Sigmoid colon (tissue), 7 donors: ENCODE measurements around the gene CALML6. TPM values are rescaled to one million over a fixed set of nuclear protein-coding genes. Genes with fewer than 3 reads are reported as not detected.

ENCODE experiments used
- DNase-seq: peaks from one replicate; pipeline ENCODE4 v3.0.0-alpha.2; 2019
- H3K27ac ChIP-seq, 4 donors: fragments of 200-600 bp; sonication (generic); one replicate each; pipeline ENCODE4 v1.5.1; 2016 to 2019; ENCODE audit warnings: mild to moderate bottlenecking in 1 of 4
- H3K27me3 ChIP-seq, 3 donors: fragments of 200-600 bp; sonication (generic); one replicate each; pipeline ENCODE4 v1.5.1; 2019; ENCODE audit warnings: mild to moderate bottlenecking in 1 of 3
- H3K36me3 ChIP-seq, 4 donors: fragments of 200-600 bp; sonication (generic); one replicate each; pipeline ENCODE4 v1.5.1; 2016 to 2019
- H3K4me1 ChIP-seq, 4 donors: fragments of 200-600 bp; sonication (generic); one replicate each; pipeline ENCODE4 v1.5.1; 2017 to 2019
- H3K4me3 ChIP-seq, 4 donors: fragments of 200-600 bp; sonication (generic); one replicate each; pipeline ENCODE4 v1.5.1; 2017 to 2019; ENCODE audit warnings: mild to moderate bottlenecking in 2 of 4, moderate library complexity in 1 of 4
- H3K9me3 ChIP-seq, 4 donors: fragments of 200-600 bp in 3 of 4; sonication (generic) in 3 of 4; one replicate each; pipeline versions ENCODE4 v1.5.1 to v1.6.1; 2013 to 2019
- EP300 ChIP-seq, 4 donors: sonication (generic); formaldehyde crosslinking; IDR thresholded peaks; one replicate each; pipeline ENCODE4 v1.6.1; 2017; ENCODE audit warnings: antibody characterized with exemption in 4 of 4
- POLR2A ChIP-seq, 2 donors: fragments of 450-650 bp; IDR thresholded peaks; one replicate each; pipeline ENCODE4 v1.6.1; 2016; ENCODE audit warnings: antibody characterized with exemption in 2 of 2, mild to moderate bottlenecking in 2 of 2, moderate library complexity in 2 of 2
- POLR2AphosphoS5 ChIP-seq, 4 donors: sonication (generic); formaldehyde crosslinking; IDR thresholded peaks; one replicate each; pipeline ENCODE4 v1.6.1; 2017; ENCODE audit warnings: antibody characterized with exemption in 4 of 4
- WGBS, 2 donors: extraction: QIAGEN DNeasy Blood & Tissue Kit; methylation state at CpG; one replicate each; pipeline ENCODE4 v1.1.7; 2013; 5-methylcytosine and 5-hydroxymethylcytosine counted together
- intact Hi-C: fragments of 100-400 bp; cut with DNase I; formaldehyde crosslinking; loops from one replicate; pipeline ENCODE4 v1.15.1; 2023
- polyA plus RNA-seq, 3 donors: library from polyadenylated mRNA; stranded (reverse); fragments of 200-250 nt; gene quantifications; one replicate each; pipeline ENCODE4 v1.2.3, GENCODE V29; 2013
- total RNA-seq, 4 donors: library from RNA; depleted of rRNA; stranded (reverse); fragments of >200 nt; gene quantifications; one replicate each; pipeline ENCODE4 v1.1.0, GENCODE V29; 2016
- TF ChIP-seq, protein P1 (sequence below), 4 experiments: fragments of 450-650 bp in 3 of 4; fragments of 200-600 bp in 1 of 4; IDR thresholded peaks; one replicate each; pipeline ENCODE4 v1.5.1; 2016 to 2019; ENCODE audit warnings: antibody characterized with exemption in 4 of 4, mild to moderate bottlenecking in 3 of 4, moderate library complexity in 2 of 4
- donor health status: healthy with polysubstance abuse.
- donor health status: Bipolar disorder and iron deficiency.
- donor health status: healthy.

The CALML6 gene
- total and polyA plus RNA-seq, 7 donors: 0.36 TPM; not detected in 5

DNA sequence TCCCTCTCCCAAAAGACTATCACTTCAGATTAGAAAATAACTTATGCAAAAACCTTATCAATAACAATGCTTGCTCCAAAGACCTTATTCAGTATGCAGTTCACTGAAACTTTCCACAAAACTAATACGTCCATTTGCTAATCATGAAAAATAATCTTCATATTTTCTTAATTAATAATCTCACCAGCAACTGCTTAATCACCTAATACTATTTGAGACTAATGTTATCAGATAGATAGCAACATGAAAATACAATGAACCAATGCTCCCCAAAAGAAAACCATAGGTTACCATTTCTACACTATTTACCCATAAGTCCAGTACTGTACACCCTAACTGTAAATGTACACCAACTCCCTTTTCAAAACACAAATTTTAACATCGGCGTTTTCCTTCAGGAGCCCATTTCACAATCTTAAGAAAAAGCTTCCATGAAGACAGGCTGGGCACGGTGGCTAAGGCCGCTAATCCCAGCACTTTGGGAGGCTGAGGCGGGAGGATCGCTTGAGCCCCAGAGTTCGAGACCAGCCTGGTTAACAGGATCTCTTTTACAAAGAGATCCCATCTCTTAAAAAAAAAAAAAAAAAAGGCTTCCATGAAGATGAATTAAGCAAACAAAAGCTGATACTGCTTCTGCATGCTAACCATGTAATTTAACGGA lies 25.8 kb upstream of the CALML6 start:
- intact Hi-C loops: loop anchor here (2.0 kb wide), 1 partner anchor 42 kb away; no protein-coding TSS in a partner anchor
- Histone ChIP-seq H3K9me3 (no peaks in the 10 kb centered on the region), H3K27me3 (peaks cover 0 to 2% (median 0%) of the 10 kb centered on the region in 3 donors), H3K4me3 (peak overlapping the region; percentile 83 to 97 (median 95)), H3K36me3 (no peaks in the 10 kb centered on the region), H3K27ac (peak overlapping the region; percentile 90 to 100 (median 96)), H3K4me1 (peaks cover 0 to 62% (median 58%) of the 10 kb centered on the region in 4 donors)
- DNase-seq: no peak
- 19 to 35% methylated on average over 9 of the region's 9 CpGs for WGBS, 2 donors
- TF ChIP-seq POLR2AphosphoS5 (IDR thresholded peaks at IDR 0.05) (no peak), POLR2A (IDR thresholded peaks at IDR 0.05) (no peak), EP300 (IDR thresholded peaks at IDR 0.05) (no peak)
- TF ChIP-seq, protein P1, sequence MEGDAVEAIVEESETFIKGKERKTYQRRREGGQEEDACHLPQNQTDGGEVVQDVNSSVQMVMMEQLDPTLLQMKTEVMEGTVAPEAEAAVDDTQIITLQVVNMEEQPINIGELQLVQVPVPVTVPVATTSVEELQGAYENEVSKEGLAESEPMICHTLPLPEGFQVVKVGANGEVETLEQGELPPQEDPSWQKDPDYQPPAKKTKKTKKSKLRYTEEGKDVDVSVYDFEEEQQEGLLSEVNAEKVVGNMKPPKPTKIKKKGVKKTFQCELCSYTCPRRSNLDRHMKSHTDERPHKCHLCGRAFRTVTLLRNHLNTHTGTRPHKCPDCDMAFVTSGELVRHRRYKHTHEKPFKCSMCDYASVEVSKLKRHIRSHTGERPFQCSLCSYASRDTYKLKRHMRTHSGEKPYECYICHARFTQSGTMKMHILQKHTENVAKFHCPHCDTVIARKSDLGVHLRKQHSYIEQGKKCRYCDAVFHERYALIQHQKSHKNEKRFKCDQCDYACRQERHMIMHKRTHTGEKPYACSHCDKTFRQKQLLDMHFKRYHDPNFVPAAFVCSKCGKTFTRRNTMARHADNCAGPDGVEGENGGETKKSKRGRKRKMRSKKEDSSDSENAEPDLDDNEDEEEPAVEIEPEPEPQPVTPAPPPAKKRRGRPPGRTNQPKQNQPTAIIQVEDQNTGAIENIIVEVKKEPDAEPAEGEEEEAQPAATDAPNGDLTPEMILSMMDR (IDR thresholded peaks at IDR 0.05): no peak

DNA sequence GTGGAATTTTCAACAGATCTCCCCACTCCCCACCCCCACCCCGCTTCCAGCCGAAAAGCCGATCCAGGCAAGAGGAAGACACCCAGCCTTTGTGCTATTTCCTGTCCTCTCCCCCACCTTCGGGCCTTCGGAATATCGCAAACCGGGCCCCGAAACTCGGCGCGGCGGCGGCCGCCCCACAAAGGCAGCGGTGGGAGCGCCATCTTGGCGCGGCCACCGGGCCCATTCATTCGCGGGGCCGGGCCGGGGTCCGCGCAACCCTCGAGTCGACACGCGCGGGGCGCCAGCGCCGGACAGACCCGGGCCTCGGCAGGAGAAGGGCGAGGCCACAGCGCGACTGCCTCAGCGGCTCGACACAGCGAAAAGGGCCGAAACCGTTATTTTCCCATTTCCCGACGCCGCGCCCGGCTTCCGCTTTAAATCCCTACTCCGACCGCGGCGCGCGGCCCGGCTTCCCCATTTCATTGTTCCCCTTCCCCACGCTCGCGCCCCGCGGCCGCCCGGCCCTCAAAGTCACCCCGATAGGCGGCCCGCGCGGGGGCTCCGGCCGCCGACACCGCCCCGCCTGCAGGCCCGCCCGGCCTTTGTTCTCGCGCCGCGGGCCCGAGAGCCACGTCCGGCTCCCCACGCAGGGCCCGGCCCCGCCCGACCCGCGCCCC lies 25.1 kb upstream of the CALML6 start:
- TF ChIP-seq POLR2A (IDR thresholded peaks at IDR 0.05) (no peak), EP300 (IDR thresholded peaks at IDR 0.05) (no peak), POLR2AphosphoS5 (IDR thresholded peaks at IDR 0.05) (no peak)
- TF ChIP-seq, protein P1 (IDR thresholded peaks at IDR 0.05): no peak
- Histone ChIP-seq H3K4me1 (peaks cover 0 to 62% (median 58%) of the 10 kb centered on the region in 4 donors), H3K4me3 (peak overlapping the region; percentile 83 to 97 (median 95)), H3K9me3 (no peaks in the 10 kb centered on the region), H3K36me3 (no peaks in the 10 kb centered on the region), H3K27me3 (peaks cover 0 to 8% (median 6%) of the 10 kb centered on the region in 3 donors), H3K27ac (peak overlapping the region; percentile 90 to 100 (median 96))
- WGBS, 2 donors: 0 to 1% methylated on average over 88 of the region's 88 CpGs
- no peak for DNase-seq
- intact Hi-C loops: loop anchor here (2.0 kb wide), 3 partner anchors 19 to 111 kb away; partner anchors contain the start of gene NADK

DNA sequence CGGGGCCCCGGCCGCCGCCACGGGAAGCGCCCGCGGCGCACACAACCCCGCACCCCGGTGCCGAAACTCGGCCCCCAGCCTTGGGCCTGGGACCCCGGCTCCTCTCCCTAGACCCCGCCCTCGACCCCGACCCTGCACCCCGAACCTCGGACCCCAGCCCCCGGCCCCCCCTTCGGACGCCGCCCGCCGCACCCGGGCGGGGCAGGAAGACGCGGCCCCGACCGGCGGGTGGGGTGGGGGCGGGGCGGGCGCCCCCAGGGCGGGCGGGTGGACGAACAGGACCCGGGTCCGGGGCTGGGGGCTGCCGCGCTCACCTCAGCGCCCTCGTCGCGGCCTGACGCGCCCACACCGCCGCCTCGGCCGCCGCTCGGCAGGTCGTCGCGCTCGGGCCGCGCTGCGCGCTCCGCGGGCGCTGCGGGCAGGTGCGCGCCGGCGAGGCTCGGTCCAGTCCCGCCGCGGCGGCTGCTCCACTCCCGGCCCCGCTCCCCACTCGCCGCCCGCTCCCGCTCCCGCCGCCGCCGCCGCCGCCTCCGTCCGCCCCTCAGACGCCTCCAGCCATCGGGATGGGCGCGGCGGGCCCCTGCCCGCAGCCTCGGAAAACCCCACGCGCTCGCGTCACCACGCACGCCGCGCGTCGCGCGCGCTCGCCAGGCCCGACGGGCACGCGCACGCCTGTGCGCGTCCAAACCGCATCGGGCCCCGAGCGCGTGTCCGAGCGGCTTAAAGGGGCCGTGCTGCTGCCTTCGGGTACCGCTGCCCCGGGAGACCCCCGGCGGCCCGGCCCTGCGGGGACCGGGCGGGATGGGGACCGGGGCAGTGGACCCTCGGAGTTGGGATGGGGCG lies 24.3 kb upstream of the CALML6 start, which contains the start of gene GNB1:
Gene GNB1, minus strand, starts transcription at position 582 of the 843 bp plus-strand sequence. CDS start 65,634 bp downstream, outside the sequence.
- Histone ChIP-seq H3K36me3 (no peaks in the 10 kb centered on the region), H3K9me3 (no peaks in the 10 kb centered on the region), H3K4me1 (peaks cover 0 to 63% (median 59%) of the 10 kb centered on the region in 4 donors), H3K27ac (peak within 1 kb of the TSS; percentile 90 to 100 (median 96)), H3K27me3 (peaks cover 0 to 15% (median 13%) of the 10 kb centered on the region in 3 donors), H3K4me3 (peak within 1 kb of the TSS; percentile 83 to 97 (median 95))
- DNase-seq: peak; percentile 92
- 1% methylated on average over 137 of the region's 137 CpGs for WGBS, 2 donors
- intact Hi-C loops: loop anchor here (2.0 kb wide), 2 partner anchors 18 to 112 kb away; partner anchors contain the start of gene NADK
- TF ChIP-seq POLR2AphosphoS5 (IDR thresholded peaks at IDR 0.05) (peak; percentile 75 to 89 (median 82)), POLR2A (IDR thresholded peaks at IDR 0.05) (no peak)

DNA sequence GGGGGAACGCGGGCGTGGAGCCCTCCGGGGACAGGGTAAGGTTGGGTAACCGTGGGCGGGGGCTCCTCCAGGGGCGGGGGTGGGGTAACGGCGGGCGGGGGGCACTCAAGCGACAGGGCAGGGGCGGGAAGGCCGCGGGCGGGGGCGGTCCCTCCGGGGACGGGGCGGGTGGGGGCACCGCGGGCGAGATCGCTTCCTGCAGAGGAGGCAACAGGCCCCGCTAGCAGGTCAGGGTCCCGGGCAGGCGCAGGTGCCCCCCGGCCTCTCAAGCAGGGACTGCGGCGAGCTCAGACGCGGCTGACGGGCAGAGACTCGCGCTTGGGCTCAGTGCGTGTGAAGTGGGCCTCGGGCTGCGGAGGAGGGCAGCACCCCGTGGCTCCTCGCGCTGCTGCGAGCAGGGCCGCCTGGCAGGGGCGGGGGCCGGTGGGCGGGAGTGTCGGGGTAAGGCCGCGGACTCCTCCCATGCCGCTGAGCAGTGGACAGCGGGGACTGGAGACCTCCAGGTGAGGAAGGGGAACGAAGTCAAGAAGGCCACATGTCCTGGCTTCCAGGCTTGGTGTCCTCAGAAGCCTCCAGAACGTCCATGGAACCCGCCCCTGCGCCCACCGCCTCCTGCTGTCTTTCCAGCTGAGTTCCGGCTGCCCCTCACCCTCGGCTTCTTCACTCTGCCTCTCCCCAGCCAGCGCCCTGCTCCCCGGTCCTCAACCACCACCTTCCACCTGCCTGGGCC lies 23.5 kb upstream of the CALML6 start:
- no peak for TF ChIP-seq POLR2A (IDR thresholded peaks at IDR 0.05)
- peak; percentile 7 to 83 (median 56) for TF ChIP-seq POLR2AphosphoS5 (IDR thresholded peaks at IDR 0.05)
- peak; percentile 89 for DNase-seq
- intact Hi-C loops: loop anchor here (2.0 kb wide), 2 partner anchors 17 to 113 kb away; partner anchors contain the start of gene NADK
- WGBS, 2 donors: 1 to 2% methylated on average over 59 of the region's 59 CpGs
- no peaks in the 10 kb centered on the region for H3K9me3 ChIP-seq
- peak overlapping the region; percentile 66 to 97 (median 95) for H3K4me3 ChIP-seq
- peak overlapping the region; percentile 90 to 100 (median 96) for H3K27ac ChIP-seq
- H3K4me1 ChIP-seq: peaks cover 0 to 56% (median 52%) of the 10 kb centered on the region in 4 donors
- peaks cover 0 to 21% (median 18%) of the 10 kb centered on the region in 3 donors for H3K27me3 ChIP-seq
- no peaks in the 10 kb centered on the region for H3K36me3 ChIP-seq
